ENCODE measurements around the gene CASP5. TPM values are rescaled to one million over a fixed set of nuclear protein-coding genes. Genes with fewer than 3 reads are reported as not detected.
"Not testable (repeated sequence)": the region's sequence is repeated elsewhere in the genome, so short reads cannot be mapped to it uniquely, and the experiment has no call there.

The CASP5 gene
- polyA plus RNA-seq, 2 donors: 0.11 TPM; not detected in 1

GRCh38 chr11:105052487-105052886, 29.5 kb upstream of the CASP5 start:
- Histone ChIP-seq H3K9me3 (ENCODE audit: control insufficient read depth in 2 of 2, insufficient read depth in 1 of 2, low read depth in 1 of 2, low read length in 1 of 2) (no peaks in the 10 kb centered on the region), H3K4me1 (ENCODE audit: control insufficient read depth in 2 of 2, insufficient read depth in 2 of 2, low read length in 1 of 2) (no peaks in the 10 kb centered on the region), H3K27me3 (ENCODE audit: control insufficient read depth in 1 of 2, insufficient read depth in 2 of 2, low read length in 2 of 2) (no peaks in the 10 kb centered on the region), H3K27ac (ENCODE audit: low read depth in 2 of 2, low read length in 1 of 2) (no peak overlapping the region), H3K36me3 (ENCODE audit: control insufficient read depth in 2 of 2, insufficient read depth in 2 of 2, low read length in 1 of 2) (no peaks in the 10 kb centered on the region), H3K4me3 (ENCODE audit: low read depth in 1 of 2, low read length in 2 of 2) (no peak overlapping the region)
- 89 to 90% methylated on average over 3 of the region's 3 CpGs for WGBS, 2 donors

GRCh38 chr11:105051559-105051958, 28.6 kb upstream of the CASP5 start:
- H3K9me3 ChIP-seq (ENCODE audit: control insufficient read depth in 2 of 2, insufficient read depth in 1 of 2, low read depth in 1 of 2, low read length in 1 of 2): no peaks in the 10 kb centered on the region
- H3K4me1 ChIP-seq (ENCODE audit: control insufficient read depth in 2 of 2, insufficient read depth in 2 of 2, low read length in 1 of 2): no peaks in the 10 kb centered on the region
- no peaks in the 10 kb centered on the region for H3K27me3 ChIP-seq (ENCODE audit: control insufficient read depth in 1 of 2, insufficient read depth in 2 of 2, low read length in 2 of 2)
- 77 to 86% methylated on average over 2 of the region's 2 CpGs for WGBS, 2 donors
- no peaks in the 10 kb centered on the region for H3K36me3 ChIP-seq (ENCODE audit: control insufficient read depth in 2 of 2, insufficient read depth in 2 of 2, low read length in 1 of 2)
- H3K27ac ChIP-seq (ENCODE audit: low read depth in 2 of 2, low read length in 1 of 2): no peak overlapping the region
- H3K4me3 ChIP-seq (ENCODE audit: low read depth in 1 of 2, low read length in 2 of 2): no peak overlapping the region

- no peak overlapping the region for H3K27ac ChIP-seq (ENCODE audit: low read depth in 2 of 2, low read length in 1 of 2)
- no peaks in the 10 kb centered on the region for H3K27me3 ChIP-seq (ENCODE audit: control insufficient read depth in 1 of 2, insufficient read depth in 2 of 2, low read length in 2 of 2)
- WGBS, 2 donors: 82 to 90% methylated on average over 1 of the region's 1 CpG
- no peaks in the 10 kb centered on the region for H3K4me1 ChIP-seq (ENCODE audit: control insufficient read depth in 2 of 2, insufficient read depth in 2 of 2, low read length in 1 of 2)
- no peak overlapping the region for H3K4me3 ChIP-seq (ENCODE audit: low read depth in 1 of 2, low read length in 2 of 2)
- H3K36me3 ChIP-seq (ENCODE audit: control insufficient read depth in 2 of 2, insufficient read depth in 2 of 2, low read length in 1 of 2): no peaks in the 10 kb centered on the region
- no peaks in the 10 kb centered on the region for H3K9me3 ChIP-seq (ENCODE audit: control insufficient read depth in 2 of 2, insufficient read depth in 1 of 2, low read depth in 1 of 2, low read length in 1 of 2)
These were observed 26.5 kb upstream of the CASP5 start for GRCh38 chr11:105049481-105049880.

GRCh38 chr11:105046898-105047579, 24.1 kb upstream of the CASP5 start:
- 29 to 38% methylated on average over 8 of the region's 8 CpGs for WGBS, 2 donors
- Histone ChIP-seq H3K4me3 (ENCODE audit: low read depth in 1 of 2, low read length in 2 of 2) (no peak overlapping the region), H3K27ac (ENCODE audit: low read depth in 2 of 2, low read length in 1 of 2) (peak overlapping the region in 1 of 2 donors; percentile 13), H3K36me3 (ENCODE audit: control insufficient read depth in 2 of 2, insufficient read depth in 2 of 2, low read length in 1 of 2) (no peaks in the 10 kb centered on the region), H3K27me3 (ENCODE audit: control insufficient read depth in 1 of 2, insufficient read depth in 2 of 2, low read length in 2 of 2) (no peaks in the 10 kb centered on the region), H3K9me3 (ENCODE audit: control insufficient read depth in 2 of 2, insufficient read depth in 1 of 2, low read depth in 1 of 2, low read length in 1 of 2) (no peaks in the 10 kb centered on the region), H3K4me1 (ENCODE audit: control insufficient read depth in 2 of 2, insufficient read depth in 2 of 2, low read length in 1 of 2) (no peaks in the 10 kb centered on the region)

- Histone ChIP-seq H3K36me3 (ENCODE audit: control insufficient read depth in 2 of 2, insufficient read depth in 2 of 2, low read length in 1 of 2) (no peaks in the 10 kb centered on the region), H3K4me1 (ENCODE audit: control insufficient read depth in 2 of 2, insufficient read depth in 2 of 2, low read length in 1 of 2) (no peaks in the 10 kb centered on the region), H3K4me3 (ENCODE audit: low read depth in 1 of 2, low read length in 2 of 2) (no peak overlapping the region), H3K27me3 (ENCODE audit: control insufficient read depth in 1 of 2, insufficient read depth in 2 of 2, low read length in 2 of 2) (no peaks in the 10 kb centered on the region), H3K9me3 (ENCODE audit: control insufficient read depth in 2 of 2, insufficient read depth in 1 of 2, low read depth in 1 of 2, low read length in 1 of 2) (no peaks in the 10 kb centered on the region), H3K27ac (ENCODE audit: low read depth in 2 of 2, low read length in 1 of 2) (peak overlapping the region in 1 of 2 donors; percentile 6)
- WGBS, 2 donors: 71 to 76% methylated on average over 5 of the region's 5 CpGs
These were observed 22.8 kb upstream of the CASP5 start for GRCh38 chr11:105045676-105046296.

GRCh38 chr11:105044557-105045524, 21.9 kb upstream of the CASP5 start, which contains the start of gene CARD16:
TSS of gene CARD16 (minus strand) at chr11:105045335. CDS start at chr11:105045297, 38 bp downstream.
- peak within 1 kb of the TSS; percentile 27 to 54 for H3K4me3 ChIP-seq (ENCODE audit: low read depth in 1 of 2, low read length in 2 of 2)
- WGBS, 2 donors: 14 to 23% methylated on average over 5 of the region's 5 CpGs
- H3K27me3 ChIP-seq (ENCODE audit: control insufficient read depth in 1 of 2, insufficient read depth in 2 of 2, low read length in 2 of 2); H3K4me1 ChIP-seq (ENCODE audit: control insufficient read depth in 2 of 2, insufficient read depth in 2 of 2, low read length in 1 of 2); H3K9me3 ChIP-seq (ENCODE audit: control insufficient read depth in 2 of 2, insufficient read depth in 1 of 2, low read depth in 1 of 2, low read length in 1 of 2); H3K36me3 ChIP-seq (ENCODE audit: control insufficient read depth in 2 of 2, insufficient read depth in 2 of 2, low read length in 1 of 2): not testable (repeated sequence)
- H3K27ac ChIP-seq (ENCODE audit: low read depth in 2 of 2, low read length in 1 of 2): peak within 1 kb of the TSS; percentile 26 to 34

DNA sequence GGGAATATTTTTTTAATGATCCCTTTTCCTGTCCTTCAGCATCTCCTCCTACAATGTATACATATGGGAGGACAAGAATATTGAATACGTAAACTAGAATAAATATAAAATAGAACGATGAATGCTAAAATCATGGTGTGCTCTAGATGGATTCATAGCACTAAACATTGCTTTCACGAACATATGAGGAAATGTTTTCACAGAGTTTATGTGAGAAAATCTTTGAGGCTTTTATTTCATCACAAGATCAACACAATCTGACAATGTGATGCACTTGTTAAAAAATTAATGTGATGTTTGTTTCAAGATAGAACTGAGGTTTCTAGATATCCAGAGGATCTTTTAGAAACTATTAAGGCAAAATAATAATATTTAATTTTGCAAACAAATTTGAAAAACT, 19.2 kb upstream of the CASP5 start:
- no peaks in the 10 kb centered on the region for H3K4me1 ChIP-seq (ENCODE audit: control insufficient read depth in 2 of 2, insufficient read depth in 2 of 2, low read length in 1 of 2)
- no peak overlapping the region for H3K27ac ChIP-seq (ENCODE audit: low read depth in 2 of 2, low read length in 1 of 2)
- 83 to 88% methylated on average over 3 of the region's 3 CpGs for WGBS, 2 donors
- no peaks in the 10 kb centered on the region for H3K36me3 ChIP-seq (ENCODE audit: control insufficient read depth in 2 of 2, insufficient read depth in 2 of 2, low read length in 1 of 2)
- H3K27me3 ChIP-seq (ENCODE audit: control insufficient read depth in 1 of 2, insufficient read depth in 2 of 2, low read length in 2 of 2): no peaks in the 10 kb centered on the region
- H3K4me3 ChIP-seq (ENCODE audit: low read depth in 1 of 2, low read length in 2 of 2): no peak overlapping the region
- H3K9me3 ChIP-seq (ENCODE audit: control insufficient read depth in 2 of 2, insufficient read depth in 1 of 2, low read depth in 1 of 2, low read length in 1 of 2): no peaks in the 10 kb centered on the region

DNA sequence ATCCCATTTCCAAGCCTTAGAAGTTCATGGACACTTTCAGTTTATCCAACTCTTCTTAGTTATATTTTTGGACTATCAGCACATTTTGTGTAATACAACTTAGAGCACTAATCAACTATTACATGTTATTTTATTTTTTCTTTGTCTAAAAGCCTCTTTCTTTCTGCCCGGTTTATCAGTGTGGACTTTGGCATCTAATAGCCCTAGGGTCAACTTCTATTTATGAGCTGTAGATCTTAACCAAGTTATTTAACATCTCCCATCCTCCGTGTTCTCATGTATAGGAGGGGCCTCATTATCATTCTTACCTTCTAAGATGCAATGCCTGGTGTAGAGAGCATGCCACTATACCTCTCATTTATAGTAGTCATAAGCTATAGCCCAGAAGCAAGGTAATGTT, 17.7 kb upstream of the CASP5 start:
- Histone ChIP-seq H3K9me3 (ENCODE audit: control insufficient read depth in 2 of 2, insufficient read depth in 1 of 2, low read depth in 1 of 2, low read length in 1 of 2) (no peaks in the 10 kb centered on the region), H3K27ac (ENCODE audit: low read depth in 2 of 2, low read length in 1 of 2) (no peak overlapping the region), H3K27me3 (ENCODE audit: control insufficient read depth in 1 of 2, insufficient read depth in 2 of 2, low read length in 2 of 2) (no peaks in the 10 kb centered on the region), H3K36me3 (ENCODE audit: control insufficient read depth in 2 of 2, insufficient read depth in 2 of 2, low read length in 1 of 2) (no peaks in the 10 kb centered on the region), H3K4me1 (ENCODE audit: control insufficient read depth in 2 of 2, insufficient read depth in 2 of 2, low read length in 1 of 2) (no peaks in the 10 kb centered on the region), H3K4me3 (ENCODE audit: low read depth in 1 of 2, low read length in 2 of 2) (no peak overlapping the region)
- WGBS, 2 donors: 72 to 89% methylated on average over 2 of the region's 2 CpGs

- Histone ChIP-seq H3K9me3 (ENCODE audit: control insufficient read depth in 2 of 2, insufficient read depth in 1 of 2, low read depth in 1 of 2, low read length in 1 of 2) (no peaks in the 10 kb centered on the region), H3K4me1 (ENCODE audit: control insufficient read depth in 2 of 2, insufficient read depth in 2 of 2, low read length in 1 of 2) (no peaks in the 10 kb centered on the region), H3K36me3 (ENCODE audit: control insufficient read depth in 2 of 2, insufficient read depth in 2 of 2, low read length in 1 of 2) (peaks cover 4 to 5% of the 10 kb centered on the region in 2 donors), H3K27ac (ENCODE audit: low read depth in 2 of 2, low read length in 1 of 2) (peak within 1 kb of the TSS; percentile 63 to 71), H3K27me3 (ENCODE audit: control insufficient read depth in 1 of 2, insufficient read depth in 2 of 2, low read length in 2 of 2) (no peaks in the 10 kb centered on the region), H3K4me3 (ENCODE audit: low read depth in 1 of 2, low read length in 2 of 2) (peak within 1 kb of the TSS; percentile 43 to 61)
- 11 to 24% methylated on average over 3 of the region's 3 CpGs for WGBS, 2 donors
These were observed 12.0 kb upstream of the CASP5 start, which contains the start of gene CASP1 for GRCh38 chr11:105034813-105035620. TSS of gene CASP1 (minus strand) at chr11:105035144. CDS start at chr11:105035113, 31 bp downstream.

All from esophagus (tissue), 2 donors.